M059J (cell line): Measurements from ENCODE around the gene VEGFA. TPM values are rescaled to one million over a fixed set of nuclear protein-coding genes. Genes with fewer than 3 reads are reported as not detected.
"Not testable (repeated sequence)": the region's sequence is repeated elsewhere in the genome, so short reads cannot be mapped to it uniquely, and the experiment has no call there.

Experiments
- DNase-seq: peaks from one replicate; pipeline ENCODE4 v3.0.0-alpha.2; 2012; ENCODE audit warnings: low read depth
- total RNA-seq: library from RNA; depleted of rRNA; stranded (reverse); fragments of >200 nt; shearing (Covaris generic); gene quantifications from 2 replicates; pipeline ENCODE4 v1.2.3, GENCODE V29; 2014

Gene VEGFA
- total RNA-seq, 1 experiment from 2014 or later = 65.8 TPM

DNA sequence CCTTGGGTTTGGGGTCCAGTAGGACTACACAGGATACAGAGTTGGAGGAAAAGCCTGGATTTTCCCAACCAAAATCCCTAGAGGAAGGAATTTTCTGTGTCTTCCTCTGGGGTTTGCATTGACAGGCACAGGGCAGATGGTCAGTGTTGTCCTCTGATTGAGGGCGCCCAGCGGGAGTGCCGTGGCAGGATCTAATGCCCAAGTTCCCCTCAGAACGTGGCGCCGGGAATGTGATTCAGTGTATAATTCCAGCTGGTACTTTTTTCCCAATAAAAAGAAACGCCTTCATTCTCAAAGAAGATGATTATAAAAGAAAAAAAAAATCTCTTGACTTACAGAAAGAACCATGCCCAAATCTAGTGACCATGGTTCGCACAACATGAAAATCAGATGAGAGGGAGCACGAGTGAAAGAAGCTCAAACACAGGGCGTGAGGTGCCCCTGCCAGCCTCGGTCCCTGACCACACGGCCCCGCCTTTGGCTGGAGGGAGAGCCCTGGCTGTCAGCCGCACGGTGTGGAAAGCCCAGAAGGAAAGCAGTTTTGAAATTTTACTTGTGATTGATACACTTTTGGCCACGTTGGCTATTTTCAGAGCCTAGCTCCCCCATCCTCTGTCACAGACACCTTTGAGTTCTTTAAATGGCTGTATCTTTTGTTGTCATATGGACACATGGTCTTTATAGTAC, 31.6 kb downstream of the VEGFA start:
- no peak for DNase-seq

GRCh38 chr6:43803055-43803782, 33.2 kb downstream of the VEGFA start:
- no peak for DNase-seq

GRCh38 chr6:43803783-43804549, 34.0 kb downstream of the VEGFA start:
- DNase-seq = peak; percentile 69

GRCh38 chr6:43804550-43805223, 34.7 kb downstream of the VEGFA start:
- DNase-seq = no peak

DNA sequence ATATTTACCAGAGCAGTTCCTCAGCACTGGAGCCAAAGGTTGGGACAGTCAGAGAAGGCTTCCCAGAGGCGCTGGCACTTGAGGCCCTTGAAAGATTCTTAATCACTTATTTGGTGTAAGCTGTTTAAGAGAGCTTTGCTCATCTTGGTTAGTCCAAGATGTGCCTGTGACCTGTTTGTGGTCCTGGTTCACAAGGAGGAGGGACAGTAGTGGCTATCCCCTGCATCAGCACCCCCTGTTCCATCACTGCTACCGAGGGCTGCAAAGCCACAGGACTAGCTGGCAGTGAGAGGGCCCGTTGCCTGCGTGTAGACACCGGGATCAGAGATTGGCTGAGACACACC, 35.7 kb downstream of the VEGFA start:
- DNase-seq = no peak

DNA sequence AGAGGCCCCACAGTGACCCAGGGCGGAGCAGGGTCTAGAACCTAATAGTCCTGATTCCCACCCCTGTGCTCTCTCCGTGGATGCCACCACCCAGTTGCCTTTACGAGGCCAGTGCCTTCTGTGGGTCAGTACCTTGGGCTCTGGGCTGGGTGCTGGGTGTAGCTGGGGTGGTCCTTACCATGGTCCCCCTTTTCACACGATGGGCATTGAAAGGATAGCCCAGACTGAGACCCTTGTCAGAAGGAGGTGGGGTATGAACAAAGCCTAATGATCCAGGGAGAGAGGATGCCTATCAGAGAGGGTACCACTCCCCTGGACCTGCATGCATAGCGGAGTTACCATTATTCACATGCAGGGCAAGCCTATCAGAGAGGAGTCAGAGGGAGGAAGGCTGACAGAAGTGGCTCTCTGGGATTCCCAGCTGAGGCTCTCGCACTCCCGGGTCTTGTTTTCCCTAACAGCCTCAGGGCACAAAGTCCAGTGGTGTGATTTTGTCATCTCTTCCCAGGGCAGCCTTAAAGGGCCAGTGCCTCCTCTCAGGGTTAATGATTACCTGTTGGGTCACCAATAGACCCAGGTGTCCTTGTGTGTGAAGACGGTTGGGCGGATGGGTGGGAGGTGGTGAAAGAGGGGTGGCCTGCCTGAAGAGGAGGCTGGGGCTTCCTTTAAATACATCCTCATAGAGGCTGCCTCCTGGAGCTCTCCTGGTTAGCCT, 36.2 kb downstream of the VEGFA start:
- peak; percentile 84 for DNase-seq

GRCh38 chr6:43806758-43807227, 36.8 kb downstream of the VEGFA start:
- DNase-seq = no peak

- DNase-seq = no peak
Measured at GRCh38 chr6:43807228-43808061, 37.4 kb downstream of the VEGFA start.

DNA sequence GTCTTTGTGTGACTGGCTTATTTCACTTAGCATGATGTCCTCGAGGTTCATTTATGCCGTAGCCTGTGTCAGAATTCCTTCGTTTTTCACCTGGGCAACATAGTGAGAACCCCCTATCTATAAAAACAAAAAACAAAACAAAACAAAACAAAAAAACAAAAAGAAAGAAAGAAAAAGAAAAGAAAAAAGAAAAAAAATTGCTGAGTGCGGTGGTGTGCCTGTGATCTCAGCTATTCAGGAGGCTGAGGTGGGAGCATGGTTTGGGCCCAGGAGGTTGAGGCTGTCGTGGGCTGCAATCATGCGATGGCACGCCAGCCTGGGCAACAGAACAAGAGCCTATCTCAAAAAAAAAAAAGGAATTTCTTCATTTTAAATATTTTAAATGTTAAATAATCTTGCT, 38.4 kb downstream of the VEGFA start:
- no peak for DNase-seq

GRCh38 chr6:43809417-43810305, 39.6 kb downstream of the VEGFA start:
- DNase-seq = peak; percentile 93

DNA sequence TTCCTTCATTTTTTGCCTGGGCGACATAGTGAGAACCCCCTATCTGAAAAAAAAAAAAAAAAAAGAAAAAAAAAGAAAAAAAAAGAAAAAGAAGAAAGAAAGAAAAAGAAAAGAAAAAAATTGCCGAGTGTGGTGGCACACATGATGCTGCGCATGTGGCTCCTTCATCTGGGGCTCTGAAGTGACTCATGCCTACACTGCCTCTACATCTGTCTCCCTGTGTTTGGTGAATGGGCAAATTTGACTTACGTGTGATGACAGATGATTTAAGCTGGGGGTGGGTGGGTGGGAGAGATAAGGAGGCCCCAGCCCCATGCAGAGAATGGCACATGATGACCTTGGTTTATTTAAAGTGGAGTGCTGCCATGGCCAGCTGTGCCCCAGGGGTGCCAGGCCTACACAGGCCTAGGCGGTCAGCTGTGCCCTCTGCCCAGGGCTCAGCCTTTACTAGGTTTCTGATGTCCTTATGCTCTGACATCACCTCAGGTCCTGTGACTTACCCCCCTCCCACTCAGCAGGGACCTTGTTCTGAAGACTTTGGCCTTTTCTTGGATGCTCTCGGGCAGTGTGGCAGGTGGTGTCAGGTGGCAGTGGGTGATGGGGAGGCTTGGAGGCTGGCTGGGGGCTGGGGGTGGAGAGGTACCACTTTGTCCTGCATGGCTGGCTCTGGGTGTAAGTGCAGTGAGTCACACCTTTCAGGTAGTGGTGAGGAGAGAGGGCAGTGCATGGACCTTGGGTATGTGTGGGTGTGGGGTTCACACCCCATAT, 41.1 kb downstream of the VEGFA start:
- no peak for DNase-seq

DNA sequence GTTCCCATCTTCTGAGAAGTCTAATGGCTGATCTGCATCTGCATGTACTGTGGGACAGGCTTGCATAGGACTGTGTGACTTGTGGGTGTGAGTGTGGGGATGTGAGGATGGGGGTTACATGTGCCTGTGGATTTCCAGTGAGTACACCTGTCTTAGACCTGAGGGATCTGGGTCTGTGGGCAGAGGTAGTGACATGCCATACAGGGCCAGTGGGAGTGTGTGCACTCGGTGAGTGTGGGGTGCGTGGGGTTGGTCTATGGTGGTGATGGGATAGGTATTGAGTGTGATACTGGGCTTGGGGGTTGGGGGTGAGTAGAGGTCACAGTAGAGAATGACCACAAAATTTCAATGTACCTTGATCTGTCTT, 41.7 kb downstream of the VEGFA start:
- DNase-seq = no peak

DNA sequence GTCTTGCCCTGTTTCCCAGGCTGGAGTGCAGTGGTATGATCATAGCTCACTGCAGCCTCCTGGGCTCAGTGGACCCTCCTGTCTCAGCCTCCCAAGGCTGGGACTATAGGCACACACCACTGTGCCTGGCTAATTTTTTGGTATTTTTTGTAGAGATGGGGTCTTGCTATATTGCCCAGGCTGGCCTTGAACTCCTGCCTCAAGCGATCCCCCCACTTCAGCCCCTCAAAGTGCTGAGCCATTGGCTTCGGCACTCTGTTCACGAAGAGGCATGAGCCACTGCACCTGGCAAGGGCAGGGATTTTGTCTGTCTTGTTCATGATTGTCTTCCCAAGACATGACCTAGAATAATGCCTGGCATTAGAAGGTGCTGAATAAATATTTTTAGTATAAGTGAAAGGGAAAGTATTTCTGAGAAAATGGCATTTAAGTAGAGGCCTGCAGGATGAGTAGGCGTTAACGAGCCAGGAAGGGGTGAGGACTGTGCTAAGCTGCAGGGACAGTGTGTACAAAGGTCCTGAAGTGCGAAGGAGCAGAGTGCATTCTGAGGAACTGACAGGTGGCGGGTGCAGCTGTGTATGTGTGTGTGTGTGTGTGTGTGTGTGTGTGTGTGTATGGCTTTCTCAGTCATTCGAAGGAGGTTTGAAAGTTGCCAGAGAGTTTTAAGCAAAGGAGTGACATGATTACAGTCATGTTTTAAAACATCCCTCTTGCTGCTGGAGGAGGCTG, 43.0 kb downstream of the VEGFA start:
- DNase-seq = no peak

GRCh38 chr6:43814111-43814510, 44.1 kb downstream of the VEGFA start:
- DNase-seq = no peak

DNA sequence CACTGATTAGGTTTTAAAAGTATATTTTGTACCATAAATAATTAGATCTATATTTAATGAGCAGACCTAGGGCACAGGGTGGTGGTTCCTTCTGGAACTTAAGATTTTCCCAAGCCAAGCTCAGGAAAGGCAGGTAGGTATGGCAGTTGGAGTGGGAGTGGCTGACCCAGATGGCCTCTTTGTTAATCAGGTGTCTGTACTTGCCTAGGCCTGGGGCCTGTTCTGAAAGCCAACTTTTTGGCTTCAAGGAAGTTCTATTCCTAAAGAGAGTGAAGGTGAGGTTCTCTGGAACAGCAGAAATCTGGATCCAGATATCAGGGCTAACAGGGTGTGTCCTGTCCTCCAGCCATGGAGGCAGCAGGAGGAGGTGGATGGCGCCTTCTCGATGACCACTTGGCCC, 44.9 kb downstream of the VEGFA start:
- no peak for DNase-seq

DNA sequence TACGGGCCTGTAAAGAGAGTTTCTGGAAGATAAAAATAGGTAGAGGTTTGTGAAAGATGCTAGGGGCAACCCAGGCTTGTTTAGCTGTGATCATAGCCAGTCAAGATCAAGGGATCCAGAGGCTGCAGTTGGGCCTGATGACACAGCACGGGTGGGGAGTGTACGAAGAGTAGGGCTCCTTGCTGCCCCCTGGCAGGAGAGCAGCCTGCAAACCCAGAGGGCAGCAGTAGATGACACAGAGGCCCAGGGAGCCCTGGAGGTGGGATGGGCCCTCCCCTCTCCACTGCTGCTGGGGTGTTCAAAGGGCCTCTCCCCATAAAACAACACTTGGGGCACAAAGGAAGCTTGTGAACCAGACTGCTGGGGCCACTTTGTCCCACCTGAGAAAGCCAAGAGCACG, 47.2 kb downstream of the VEGFA start:
- DNase-seq = peak; percentile 61

- DNase-seq = not testable (repeated sequence)
Measured at GRCh38 chr6:43818973-43819372, 49.0 kb downstream of the VEGFA start.

DNA sequence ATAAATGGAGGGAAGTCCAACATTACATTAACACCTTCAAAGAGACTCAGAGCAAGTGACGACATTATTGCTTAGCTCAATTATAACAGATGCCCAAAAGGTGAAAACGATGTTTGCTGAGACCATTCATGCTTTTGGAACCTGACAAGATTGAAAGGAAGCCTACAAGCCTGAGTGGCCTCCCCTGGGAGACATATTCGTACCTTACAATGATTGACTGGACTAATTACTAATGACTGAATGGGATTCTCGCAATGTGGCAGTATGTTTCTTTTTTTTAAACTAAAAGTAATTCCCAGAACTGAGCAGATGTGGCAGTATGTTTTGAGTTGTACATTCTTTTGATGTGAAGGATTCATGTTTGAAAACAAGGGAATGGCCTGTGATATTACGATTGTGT, 49.9 kb downstream of the VEGFA start:
- no peak for DNase-seq
